Measurements from ENCODE around the gene POP4. TPM values are rescaled to one million over a fixed set of nuclear protein-coding genes. Genes with fewer than 3 reads are reported as not detected.

POP4 gene
- total RNA-seq, 1 donor from 2014 or later: 63.9 TPM

- H3K27me3 Mint-ChIP-seq (ENCODE audit: low read depth): peaks cover 72% of the 10 kb centered on the region
- TF ChIP-seq CTCF (conservative IDR thresholded peaks at IDR 0.05): no peak
These were observed 9.9 kb upstream of the POP4 start for GRCh38 chr19:29596080-29596727.

GRCh38 chr19:29596885-29597525 lies 9.1 kb upstream of the POP4 start:
- peak; percentile 59 for TF ChIP-seq CTCF (conservative IDR thresholded peaks at IDR 0.05)
- Mint-ChIP-seq H3K9me3 (no peaks in the 10 kb centered on the region), H3K36me3 (ENCODE audit: low read depth) (no peaks in the 10 kb centered on the region), H3K4me1 (peaks cover 20% of the 10 kb centered on the region), H3K27me3 (ENCODE audit: low read depth) (peaks cover 64% of the 10 kb centered on the region), H3K27ac (ENCODE audit: unreplicated experiment) (no peak overlapping the region), H3K4me3 (no peak overlapping the region)
- DNase-seq (ENCODE audit: low read depth, low spot score): no peak

More at GRCh38 chr19:29596080-29596727, 9.9 kb upstream of the POP4 start:
- H3K4me3 Mint-ChIP-seq: no peak overlapping the region
- peaks cover 24% of the 10 kb centered on the region for H3K4me1 Mint-ChIP-seq
- H3K27ac Mint-ChIP-seq (ENCODE audit: unreplicated experiment): peak overlapping the region; percentile 35
- H3K9me3 Mint-ChIP-seq: no peaks in the 10 kb centered on the region
- no peak for DNase-seq (ENCODE audit: low read depth, low spot score)
- no peaks in the 10 kb centered on the region for H3K36me3 Mint-ChIP-seq (ENCODE audit: low read depth)

GRCh38 chr19:29598036-29598435 lies 8.0 kb upstream of the POP4 start:
- Mint-ChIP-seq H3K27me3 (ENCODE audit: low read depth) (peaks cover 54% of the 10 kb centered on the region), H3K27ac (ENCODE audit: unreplicated experiment) (no peak overlapping the region), H3K9me3 (no peaks in the 10 kb centered on the region), H3K36me3 (ENCODE audit: low read depth) (no peaks in the 10 kb centered on the region), H3K4me1 (peaks cover 20% of the 10 kb centered on the region), H3K4me3 (no peak overlapping the region)
- no peak for DNase-seq (ENCODE audit: low read depth, low spot score)
- TF ChIP-seq CTCF (conservative IDR thresholded peaks at IDR 0.05): no peak

GRCh38 chr19:29598496-29598895 lies 7.6 kb upstream of the POP4 start:
- DNase-seq (ENCODE audit: low read depth, low spot score): no peak
- Mint-ChIP-seq H3K27ac (ENCODE audit: unreplicated experiment) (peak overlapping the region; percentile 57), H3K9me3 (no peaks in the 10 kb centered on the region), H3K4me1 (peaks cover 20% of the 10 kb centered on the region), H3K4me3 (no peak overlapping the region), H3K36me3 (ENCODE audit: low read depth) (no peaks in the 10 kb centered on the region), H3K27me3 (ENCODE audit: low read depth) (peaks cover 52% of the 10 kb centered on the region)
- TF ChIP-seq CTCF (conservative IDR thresholded peaks at IDR 0.05): no peak

- Mint-ChIP-seq H3K27ac (ENCODE audit: unreplicated experiment) (no peak overlapping the region), H3K4me1 (peaks cover 11% of the 10 kb centered on the region), H3K36me3 (ENCODE audit: low read depth) (no peaks in the 10 kb centered on the region), H3K9me3 (no peaks in the 10 kb centered on the region), H3K4me3 (peak overlapping the region; percentile 69), H3K27me3 (ENCODE audit: low read depth) (peaks cover 10% of the 10 kb centered on the region)
- DNase-seq (ENCODE audit: low read depth, low spot score): no peak
- TF ChIP-seq CTCF (conservative IDR thresholded peaks at IDR 0.05): no peak
These were observed 2.8 kb upstream of the POP4 start for GRCh38 chr19:29603308-29603707.
